OCI-M2 (cell line): ENCODE measurements around the gene ACP7.
"Not testable (repeated sequence)": the region's sequence is repeated elsewhere in the genome, so short reads cannot be mapped to it uniquely, and the experiment has no call there.

Experiments
- DNase-seq: peaks from one replicate; lab custom pipeline; 2025; ENCODE audit not compliant: unreplicated experiment; lab: John Stamatoyannopoulos, UW

The ACP7 gene

GRCh38 chr19:39129116-39129515 is 44.9 kb downstream of the ACP7 start:
- DNase-seq, result no peak

DNA sequence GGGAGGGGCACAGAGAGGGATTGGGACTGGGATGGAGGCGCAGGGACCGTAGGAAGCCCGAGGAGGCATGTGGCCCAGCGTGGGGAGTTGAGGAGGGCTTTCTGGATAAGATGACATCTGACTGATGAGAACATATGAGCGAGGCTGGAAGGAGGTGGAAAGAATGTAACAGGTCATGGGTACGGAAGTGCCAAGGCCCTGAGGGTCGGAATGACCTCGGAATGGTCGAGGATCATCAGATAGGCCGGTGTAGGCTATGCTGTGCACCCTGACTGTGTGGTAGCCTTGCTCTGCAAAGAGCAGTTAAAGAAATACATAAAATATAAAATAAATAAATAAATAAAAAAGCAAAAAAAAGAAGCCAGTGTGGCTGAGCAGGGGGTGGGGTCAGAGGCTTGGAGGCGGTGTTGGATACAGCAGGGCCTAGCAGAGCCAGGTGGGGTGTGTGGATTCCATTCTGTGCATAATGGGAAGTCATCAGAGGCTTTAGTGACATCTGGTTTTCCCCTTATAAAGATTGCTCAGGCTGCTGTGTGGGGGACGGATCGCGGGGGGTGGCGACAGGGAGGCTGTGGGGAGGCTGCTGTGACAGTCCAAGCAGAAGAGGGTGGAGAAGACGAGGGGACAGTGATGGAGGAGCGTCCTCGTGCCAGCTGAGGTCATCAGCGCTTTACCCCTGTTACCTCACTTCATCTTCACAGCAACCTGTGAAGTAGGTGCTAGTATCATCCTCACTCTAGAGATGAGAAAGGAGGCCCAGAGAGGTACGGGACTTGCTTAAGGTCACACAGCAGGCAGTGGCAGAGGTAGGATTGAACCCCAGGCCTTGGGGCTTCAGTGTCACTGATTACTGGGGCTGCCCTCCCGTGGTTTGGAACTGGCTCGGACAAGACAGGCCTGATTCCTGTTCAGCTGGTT is 46.4 kb downstream of the ACP7 start:
- DNase-seq, result no peak

DNA sequence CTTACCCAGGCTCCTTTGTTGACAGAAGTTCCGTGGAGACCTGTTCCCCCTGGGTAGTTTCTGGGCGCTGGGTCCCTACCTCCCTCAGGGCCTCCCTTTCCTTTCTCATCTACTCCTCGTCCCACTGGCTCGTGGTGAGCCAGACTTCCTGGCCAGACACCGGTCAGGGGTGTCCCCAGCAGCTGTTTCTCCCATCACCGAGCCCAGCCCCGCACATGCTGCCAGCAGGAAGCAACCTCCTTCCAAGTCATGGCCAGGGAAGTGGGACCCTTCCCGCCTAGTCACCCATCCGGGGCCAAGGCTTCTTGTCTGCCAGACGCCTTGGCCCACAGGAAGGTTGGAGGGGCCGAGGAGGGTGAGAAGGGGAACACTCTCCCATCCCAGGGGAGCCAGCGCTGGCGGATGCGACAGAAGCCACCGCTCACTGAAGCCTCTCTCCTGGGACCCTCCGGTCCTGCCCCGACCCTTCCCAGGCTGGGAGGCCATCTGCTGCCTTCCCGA is 47.1 kb downstream of the ACP7 start:
- no peak for DNase-seq

GRCh38 chr19:39132344-39132969 is 48.3 kb downstream of the ACP7 start:
- no peak for DNase-seq

GRCh38 chr19:39133431-39134270 is 49.5 kb downstream of the ACP7 start:
- no peak for DNase-seq

DNA sequence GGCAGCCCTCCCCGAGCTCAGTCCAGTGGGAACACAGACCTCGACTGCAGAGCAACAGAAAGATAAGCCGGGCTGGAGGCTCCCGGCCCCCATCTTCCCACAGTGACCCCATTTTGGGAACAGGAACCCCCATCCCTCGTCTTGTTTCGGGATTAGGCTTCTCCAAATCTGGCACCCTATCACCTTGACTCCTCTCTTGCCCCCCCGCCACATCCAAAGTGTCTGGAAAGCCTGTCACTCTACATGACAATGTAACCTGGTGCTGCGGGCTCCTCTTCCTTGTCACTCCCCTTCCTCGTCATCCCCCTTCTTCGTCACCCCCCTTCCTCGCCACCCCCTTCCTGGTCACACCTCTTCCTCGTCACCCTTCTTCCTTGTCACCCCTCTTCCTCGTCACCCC is 51.5 kb downstream of the ACP7 start:
- no peak for DNase-seq

DNA sequence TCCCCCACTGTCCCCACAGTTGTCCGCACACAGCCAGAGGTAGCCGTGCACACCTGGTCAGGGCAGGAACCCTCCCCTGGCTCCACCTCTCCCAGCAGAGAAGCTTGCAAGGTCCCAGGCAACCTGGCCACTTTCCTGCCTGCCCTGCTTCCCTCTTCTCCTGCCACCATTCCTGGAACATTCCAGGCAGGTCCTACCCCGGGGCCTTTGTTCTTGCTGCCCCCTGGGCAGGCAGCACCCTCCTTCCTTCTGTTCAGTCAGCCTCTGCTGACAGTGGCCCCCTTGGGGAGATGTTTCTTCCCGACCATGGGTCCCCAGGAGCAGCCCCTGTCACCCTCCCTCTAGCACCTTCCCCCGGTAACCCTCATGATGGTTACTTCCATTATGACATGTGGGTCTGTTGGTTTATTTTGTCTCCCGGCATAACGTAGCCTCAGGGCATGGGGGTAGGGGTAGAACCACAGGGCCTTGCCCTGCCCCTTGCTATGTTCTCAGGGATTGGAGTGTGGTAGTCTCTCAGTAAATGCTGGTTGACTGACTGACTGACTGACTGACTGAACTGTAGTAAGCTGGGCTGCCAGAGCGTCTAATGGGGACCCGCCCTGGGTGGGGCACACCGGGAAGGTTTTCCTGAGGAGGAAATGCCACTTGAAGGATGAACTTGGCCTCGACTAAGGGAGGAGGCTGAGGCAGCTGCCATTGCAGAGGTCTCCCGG is 52.2 kb downstream of the ACP7 start:
- no peak for DNase-seq

DNA sequence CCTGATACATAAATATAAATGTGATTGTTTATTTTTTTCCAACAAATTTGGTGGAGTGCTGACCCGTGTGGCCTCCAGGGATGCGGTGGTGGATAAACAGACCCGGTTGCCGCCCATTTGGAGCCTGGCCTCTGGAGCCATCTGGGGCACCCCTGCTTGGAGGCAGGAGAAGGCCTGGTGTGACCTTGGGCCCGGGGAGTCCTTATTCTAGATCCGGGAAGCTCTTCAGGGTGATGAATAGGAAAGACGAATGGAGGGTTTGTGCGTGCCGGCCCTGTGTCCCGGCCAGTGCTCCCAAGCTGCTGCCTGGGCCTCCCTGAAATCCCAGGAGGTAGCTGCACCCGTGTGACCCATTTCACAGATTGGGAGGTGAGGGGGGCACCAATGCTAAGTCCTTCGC is 53.0 kb downstream of the ACP7 start:
- no peak for DNase-seq

- DNase-seq, result no peak
These were observed 54.3 kb downstream of the ACP7 start for GRCh38 chr19:39138221-39139211.

DNA sequence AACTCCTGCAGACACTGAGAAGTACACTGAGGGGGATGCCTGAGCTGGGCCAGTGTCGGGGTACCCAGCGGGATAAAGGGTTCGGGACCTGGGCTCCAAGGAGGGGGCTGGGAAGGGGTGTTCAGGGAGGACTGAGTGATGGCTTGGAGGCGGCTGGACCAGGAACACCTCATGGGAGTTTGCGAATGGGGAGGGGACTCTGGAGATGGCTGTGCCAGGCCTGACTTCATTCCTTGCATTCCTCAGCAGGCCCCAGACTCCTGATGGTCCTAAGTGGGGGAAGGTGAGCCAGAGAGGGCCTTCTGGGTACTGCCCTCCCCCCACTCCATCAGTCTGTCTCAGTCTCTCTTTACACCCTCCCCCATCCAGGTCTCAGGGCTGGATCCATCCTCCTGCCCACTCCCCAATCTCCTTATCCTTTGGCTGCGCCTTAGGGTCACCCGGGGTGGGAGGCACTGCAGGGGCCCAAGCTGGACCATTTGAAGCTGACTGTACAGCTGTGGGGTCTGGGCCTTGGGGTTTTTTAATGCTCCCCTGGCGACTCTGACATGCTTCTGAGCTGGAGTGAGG is 55.2 kb downstream of the ACP7 start:
- DNase-seq, result no peak

DNA sequence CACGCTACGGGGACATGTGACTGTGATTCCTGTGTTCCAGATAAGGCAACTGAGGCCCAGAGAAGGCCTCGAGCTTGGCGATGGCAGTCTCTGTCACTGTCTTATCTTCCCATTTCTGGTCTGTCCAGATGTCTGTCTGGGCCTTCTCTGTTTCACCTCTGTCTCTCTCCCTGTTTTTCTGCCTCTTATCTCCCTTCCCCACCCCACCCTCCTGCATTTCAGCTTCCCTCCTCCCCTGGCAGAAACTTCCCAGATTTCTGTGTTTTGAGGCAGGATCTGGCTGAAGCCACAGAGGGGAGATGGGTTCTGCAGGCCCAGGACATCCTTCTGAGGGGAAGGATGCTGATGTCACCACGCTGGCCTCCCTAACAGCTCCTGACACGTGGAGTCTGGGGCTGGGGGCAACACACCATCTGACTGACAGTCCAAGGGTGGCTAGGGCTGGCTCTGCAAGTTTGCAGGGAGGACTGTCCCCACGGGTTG is 55.8 kb downstream of the ACP7 start:
- no peak for DNase-seq

DNA sequence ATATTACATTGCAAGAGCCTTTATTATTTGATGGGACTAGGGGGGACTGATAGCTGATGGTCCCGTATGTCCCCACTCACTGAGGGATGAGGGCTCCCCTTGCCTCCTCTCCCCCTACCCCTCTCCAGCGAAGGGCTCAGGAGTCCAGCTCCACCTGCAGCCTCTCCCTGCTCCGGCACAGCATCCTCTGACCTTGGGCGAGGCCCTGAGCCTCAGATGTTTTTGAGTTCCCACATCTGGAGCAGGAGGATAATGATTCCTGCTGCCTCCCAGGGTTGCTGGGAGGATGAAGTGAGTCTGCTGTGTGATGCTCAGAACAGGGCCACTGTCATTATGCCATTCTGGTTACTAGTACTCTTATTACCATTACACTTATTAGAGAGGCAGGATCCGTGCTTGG is 56.4 kb downstream of the ACP7 start:
- no peak for DNase-seq

GRCh38 chr19:39141929-39142328 is 57.8 kb downstream of the ACP7 start:
- DNase-seq, result no peak

- DNase-seq, result no peak
These were observed 58.5 kb downstream of the ACP7 start for GRCh38 chr19:39142630-39143029.

DNA sequence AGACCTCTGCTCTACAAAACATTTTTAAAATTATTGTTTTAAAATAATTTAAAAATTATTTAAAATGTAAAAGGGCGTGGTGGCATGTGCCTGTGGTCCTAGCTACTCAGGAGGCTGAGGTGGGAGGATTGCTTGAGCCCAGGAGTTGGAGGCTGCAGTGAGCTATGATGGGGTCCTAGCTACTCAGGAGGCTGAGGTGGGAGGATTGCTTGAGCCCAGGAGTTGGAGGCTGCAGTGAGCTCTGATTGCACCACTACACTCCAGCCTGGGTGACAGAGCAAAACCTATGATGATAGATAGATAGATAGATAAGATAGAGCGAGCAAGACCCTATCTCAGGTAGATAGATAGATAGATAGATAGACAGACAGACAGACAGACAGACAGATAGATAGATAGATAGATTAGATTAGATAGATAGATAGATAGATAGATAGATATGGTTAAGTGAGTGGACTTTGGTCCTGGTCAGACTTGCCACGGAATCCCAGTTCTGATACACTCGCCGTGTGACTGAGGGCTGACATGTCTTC is 59.7 kb downstream of the ACP7 start:
- not testable (repeated sequence) for DNase-seq

DNA sequence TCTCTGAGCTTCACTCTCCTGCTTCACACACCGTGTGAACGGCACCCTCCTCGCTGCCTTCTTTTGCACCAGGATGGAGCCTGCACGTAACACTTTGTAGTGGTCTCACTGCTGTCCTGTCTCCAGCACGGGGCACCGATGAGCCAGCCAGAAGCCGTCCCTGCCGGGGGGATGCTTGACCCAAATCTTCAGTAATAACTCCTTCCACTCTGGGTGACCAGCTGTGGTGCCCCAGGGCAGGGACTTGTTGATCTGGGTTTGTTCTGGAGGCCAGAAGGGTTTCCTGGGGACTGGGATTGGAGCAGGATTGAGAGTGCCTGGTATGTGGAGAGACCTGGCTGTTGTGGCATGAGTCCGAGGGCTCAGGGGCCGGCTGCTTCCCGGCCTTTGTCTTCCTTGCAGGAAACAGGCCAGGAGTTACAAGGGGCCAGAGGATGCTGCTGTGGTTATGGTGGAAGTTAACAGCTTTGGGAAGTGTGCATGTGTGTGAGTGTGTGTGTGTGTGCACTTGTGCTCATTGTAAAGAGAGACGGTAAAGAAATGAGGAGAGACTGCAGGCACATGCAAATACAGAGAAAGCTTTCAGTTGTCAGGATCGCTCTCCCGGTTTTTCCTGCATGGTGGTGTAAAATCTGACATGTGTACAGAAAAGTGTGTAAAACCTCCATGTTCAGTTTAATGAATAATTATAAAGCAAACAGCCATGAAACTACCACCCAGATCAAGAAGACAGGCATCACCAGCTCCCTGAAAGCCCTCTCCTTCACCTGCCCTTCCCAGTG is 60.3 kb downstream of the ACP7 start:
- no peak for DNase-seq

DNA sequence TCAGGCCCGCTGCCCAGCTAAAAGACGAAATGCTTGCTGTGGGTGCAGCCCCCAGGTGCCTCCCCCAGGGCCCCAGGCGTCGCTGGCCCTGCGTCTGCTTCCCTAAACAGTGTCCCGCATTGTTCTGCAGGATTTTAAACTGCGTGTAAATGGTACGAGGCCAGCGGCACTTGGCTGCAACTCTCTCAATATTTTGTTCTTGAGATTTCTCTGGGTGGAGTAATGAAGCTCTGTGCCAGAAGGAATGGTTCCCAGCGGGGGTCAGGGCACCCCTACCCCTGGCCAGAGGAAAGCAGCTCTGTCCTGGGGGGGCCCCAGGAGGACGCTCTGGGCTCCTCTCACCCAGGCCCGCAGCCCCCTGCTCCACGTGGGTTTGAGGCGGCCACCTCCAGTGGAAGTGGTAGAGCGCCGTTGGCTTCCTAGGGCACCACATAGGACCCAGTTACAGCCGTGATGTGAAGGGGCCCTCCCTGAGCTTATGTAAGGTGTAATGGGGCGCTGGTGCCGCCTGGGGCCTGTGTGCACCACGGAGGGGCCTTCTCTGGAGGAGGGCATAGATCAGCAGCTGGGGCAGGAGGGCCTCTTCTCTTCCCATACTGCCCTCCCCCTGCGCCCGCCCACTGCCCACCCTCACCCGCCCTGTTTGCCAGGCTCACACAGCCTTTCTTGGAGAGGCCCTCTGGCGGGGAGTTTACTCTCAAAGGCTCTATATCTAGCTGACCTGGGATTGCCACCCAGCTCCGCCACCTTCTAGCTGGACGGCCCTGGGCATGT is 61.2 kb downstream of the ACP7 start:
- DNase-seq, result no peak
